Cardiac fibroblast (primary cell): ENCODE data around the gene ZIC4.

Experiments used
- DNase-seq, 2 donors: peaks; one replicate each; pipeline versions ENCODE4 v3.0.0 to v3.0.0-alpha.2; 2010; ENCODE audit warnings: low read depth in 2 of 2
- H3K4me3 ChIP-seq, 2 donors: replicated peaks in 1 of 2; 1 replicate in 1 of 2; 2 replicates in 1 of 2; pipeline ENCODE4 v1.5.1; 2011; ENCODE audit warnings: low read depth in 2 of 2, low read length in 2 of 2, mild to moderate bottlenecking in 2 of 2, moderate library complexity in 1 of 2
- CTCF ChIP-seq: IDR thresholded peaks from one replicate; pipeline ENCODE4 v1.5.1; 2011; ENCODE audit warnings: low read depth, mild to moderate bottlenecking, low read length, inconsistent platforms

Gene ZIC4

GRCh38 chr3:147409143-147410115, 3.1 kb upstream of the ZIC4 start, which contains the start of gene ZIC1:
Gene ZIC1, plus strand, starts transcription at chr3:147409365. Its CDS starts 748 bp downstream, at chr3:147410113.
- no peak within 1 kb of the TSS for H3K4me3 ChIP-seq
- TF ChIP-seq CTCF: no peak
- DNase-seq: no peak

GRCh38 chr3:147408188-147409100, 2.1 kb upstream of the ZIC4 start:
- no peak overlapping the region for H3K4me3 ChIP-seq
- no peak for TF ChIP-seq CTCF
- no peak for DNase-seq

DNA sequence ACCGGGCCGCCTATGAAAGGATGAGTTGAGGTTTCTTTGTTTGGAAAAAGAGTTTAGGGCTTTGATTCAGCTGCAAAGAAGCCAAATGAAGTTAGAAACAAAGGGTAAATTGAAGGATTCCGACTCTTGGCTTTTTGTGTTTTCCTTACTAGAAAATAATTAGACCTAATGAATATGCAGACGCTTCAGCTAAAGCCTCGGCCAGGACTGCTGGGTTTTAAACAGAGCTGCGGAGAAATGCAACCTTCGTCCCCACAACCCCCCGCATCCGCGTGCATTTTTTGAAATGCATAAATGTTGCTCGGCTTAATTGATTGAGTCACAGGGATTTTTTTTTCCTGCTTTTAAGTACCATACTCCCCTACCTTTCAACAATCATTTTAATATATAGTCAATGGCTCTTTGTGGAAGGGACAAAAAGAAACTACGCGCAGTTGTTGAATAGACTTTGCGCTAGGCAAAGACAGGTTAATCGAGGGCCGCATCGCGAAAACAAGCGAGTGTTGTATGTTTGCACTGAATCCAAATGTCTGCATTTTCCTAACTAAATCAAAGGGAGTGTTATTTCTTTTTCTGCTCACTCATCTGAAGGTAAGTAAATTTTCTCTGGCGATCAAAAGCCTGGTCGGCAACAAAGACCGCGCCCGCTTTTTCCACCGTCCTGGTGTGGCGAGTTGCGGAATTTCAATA, 1.3 kb upstream of the ZIC4 start:
- no peak for DNase-seq
- no peak for TF ChIP-seq CTCF
- no peak overlapping the region for H3K4me3 ChIP-seq

DNA sequence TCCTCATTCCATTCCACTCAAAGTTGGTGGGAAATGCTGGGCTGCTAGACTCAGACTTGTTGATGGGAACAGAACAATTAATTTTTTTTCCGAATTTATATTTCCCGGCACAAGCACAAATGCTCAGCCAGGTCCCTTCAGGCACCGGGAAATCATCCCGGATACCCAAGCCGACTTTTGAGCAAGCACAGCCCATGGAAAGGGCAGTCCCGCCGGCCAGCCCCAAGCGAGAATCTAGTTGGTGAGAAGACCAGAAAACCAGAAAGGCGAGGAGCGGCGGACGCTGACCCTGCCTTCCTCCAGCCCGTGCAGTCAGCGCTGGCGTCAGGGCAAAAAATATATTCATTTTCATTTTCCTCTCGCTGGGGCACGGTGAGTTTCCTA, 763 bp upstream of the ZIC4 start:
- no peak for TF ChIP-seq CTCF
- no peak overlapping the region for H3K4me3 ChIP-seq
- DNase-seq: no peak

DNA sequence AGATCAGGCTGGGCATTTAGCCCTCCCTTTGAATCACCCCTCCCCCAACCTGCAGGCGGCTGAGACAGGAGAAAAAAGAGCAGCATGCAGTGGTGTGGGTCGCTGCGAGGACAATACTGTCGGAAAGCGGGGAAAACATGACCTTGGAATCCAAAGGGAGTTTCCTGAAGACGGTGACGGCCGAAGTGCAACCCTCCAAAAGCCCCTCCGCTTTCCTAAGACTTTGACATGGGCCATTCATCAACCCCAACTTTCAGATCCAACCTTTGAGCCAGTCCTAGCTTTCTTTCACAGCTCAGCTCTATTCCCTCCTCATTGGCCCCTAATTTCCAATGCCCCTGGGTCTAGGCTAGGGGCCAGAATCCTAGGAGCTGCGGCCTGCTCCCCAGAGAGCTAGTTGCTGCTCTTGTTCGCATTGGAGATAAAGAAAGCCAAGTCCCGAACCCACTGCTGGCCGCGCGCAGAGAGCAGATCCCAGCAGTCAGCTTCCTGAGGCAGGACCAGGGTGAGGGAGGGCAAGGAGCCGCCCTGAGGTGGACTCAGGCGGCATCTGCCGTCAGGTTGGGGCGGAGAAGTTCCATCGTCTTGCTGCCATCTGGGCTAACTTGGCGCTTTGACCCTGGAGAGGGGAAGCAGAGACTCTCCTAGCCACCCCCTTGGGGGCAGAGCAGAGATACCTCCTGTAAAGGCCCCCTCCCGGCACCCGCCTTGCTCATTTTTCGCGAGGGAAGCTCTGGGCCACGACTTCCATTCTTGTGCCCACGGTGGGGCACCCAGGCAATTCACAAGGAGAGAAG, 914 bp downstream of the ZIC4 start:
- no peak for TF ChIP-seq CTCF
- DNase-seq: no peak
- no peak overlapping the region for H3K4me3 ChIP-seq
